IMR-90 (cell line): Measurements from ENCODE around the gene NTRK2. TPM values are rescaled to one million over a fixed set of nuclear protein-coding genes. Genes with fewer than 3 reads are reported as not detected.

Experiments used
- ATAC-seq: fragments of 200-7000 bp; cut with Tn5 transposase; 2 replicates; pipeline ENCODE4 v1.9.1; 2020; ENCODE audit warnings: low read depth, mild to moderate bottlenecking, moderate library complexity
- BruUV-seq: library from RNA; stranded (reverse); fragments of 400-500 nt; replicated peaks from 2 replicates; lab custom pipeline; 2021; lab: Mats Ljungman, UMichigan
- CTCF ChIA-PET: fragments of 300-600 bp; formaldehyde crosslinking; extraction: SDS; loops from one replicate; lab custom pipeline; 2021; ENCODE audit warnings: antibody characterized with exemption; lab: Yijun Ruan, JAX
- POLR2A ChIA-PET: fragments of 300-600 bp; sonication (Branson Sonifier 250); formaldehyde crosslinking; loops from one replicate; lab custom pipeline; 2022; ENCODE audit warnings: antibody characterized with exemption; ENCODE audit not compliant: unreplicated experiment; lab: Charles Lee
- DNase-seq: peaks from one replicate; pipeline ENCODE4 v3.0.0; 2013
- H2AFZ ChIP-seq: replicated peaks from 2 replicates; pipeline ENCODE3; 2013; ENCODE audit warnings: low read length, mild to moderate bottlenecking; ENCODE audit not compliant: poor library complexity
- H2AK5ac ChIP-seq: 2 replicates; pipeline ENCODE4 v1.6.1; 2013; ENCODE audit warnings: low read depth, low read length, inconsistent platforms
- H2AK9ac ChIP-seq: replicated peaks from 2 replicates; pipeline ENCODE3; 2013; ENCODE audit warnings: mild to moderate bottlenecking, low read depth, low read length, moderate library complexity; ENCODE audit not compliant: poor library complexity
- H2BK120ac ChIP-seq: 2 replicates; pipeline ENCODE4 v1.6.1; 2013; ENCODE audit warnings: low read depth, low read length, inconsistent platforms
- H2BK15ac ChIP-seq: 3 replicates; pipeline ENCODE4 v1.6.1; 2013; ENCODE audit warnings: low read depth, low read length, inconsistent platforms
- H2BK20ac ChIP-seq: 2 replicates; pipeline ENCODE4 v1.6.1; 2013; ENCODE audit warnings: low read depth, mild to moderate bottlenecking, inconsistent platforms, low read length, moderate library complexity
- H2BK5ac ChIP-seq: 2 replicates; pipeline ENCODE4 v1.6.1; 2013; ENCODE audit warnings: mild to moderate bottlenecking, low read depth, low read length, inconsistent platforms; ENCODE audit not compliant: poor library complexity, severe bottlenecking
- H3K14ac ChIP-seq: replicated peaks from 2 replicates; pipeline ENCODE4 v1.6.1; 2013; ENCODE audit warnings: low read depth, low read length, inconsistent platforms
- H3K18ac ChIP-seq: 2 replicates; pipeline ENCODE4 v1.6.1; 2013; ENCODE audit warnings: low read depth, low read length, control low read depth
- H3K23ac ChIP-seq: 2 replicates; pipeline ENCODE4 v1.6.1; 2013; ENCODE audit warnings: low read depth, low read length, inconsistent platforms
- H3K27ac ChIP-seq: 2 replicates; pipeline ENCODE4 v1.5.1; 2013; ENCODE audit warnings: mild to moderate bottlenecking, control low read depth, low read length; ENCODE audit not compliant: insufficient read depth
- H3K27me3 ChIP-seq: 2 replicates; pipeline ENCODE4 v1.6.1; 2013; ENCODE audit warnings: low read length; ENCODE audit not compliant: control insufficient read depth, insufficient read depth
- H3K36me3 ChIP-seq: 2 replicates; pipeline ENCODE4 v1.6.1; 2013; ENCODE audit warnings: low read length, mixed read lengths; ENCODE audit not compliant: control insufficient read depth, insufficient read depth
- H3K4ac ChIP-seq: 2 replicates; pipeline ENCODE4 v1.6.1; 2013; ENCODE audit warnings: low read depth, low read length, inconsistent platforms
- H3K4me1 ChIP-seq: 2 replicates; pipeline ENCODE4 v1.6.1; 2013; ENCODE audit warnings: low read length, mixed read lengths; ENCODE audit not compliant: control insufficient read depth, insufficient read depth
- H3K4me2 ChIP-seq: 2 replicates; pipeline ENCODE4 v1.6.1; 2013; ENCODE audit warnings: low read depth, mild to moderate bottlenecking, control low read depth, low read length, moderate library complexity
- H3K4me3 ChIP-seq: 2 replicates; pipeline ENCODE4 v1.5.1; 2013; ENCODE audit warnings: low read depth, mild to moderate bottlenecking, control low read depth, low read length, moderate library complexity; ENCODE audit not compliant: insufficient read depth
- H3K56ac ChIP-seq: 2 replicates; pipeline ENCODE4 v1.6.1; 2013; ENCODE audit warnings: low read length, inconsistent platforms; ENCODE audit not compliant: insufficient read depth; ENCODE audit errors: extremely low read depth
- H3K79me1 ChIP-seq, 2 experiments: 2 replicates each; pipeline ENCODE4 v1.6.1; 2013; ENCODE audit warnings: low read length in 2 of 2, inconsistent platforms in 1 of 2, low read depth in 1 of 2
- H3K9ac ChIP-seq: 2 replicates; pipeline ENCODE4 v1.6.1; 2013; ENCODE audit warnings: low read depth, low read length, control low read depth
- H3K9me1 ChIP-seq: 2 replicates; pipeline ENCODE4 v1.6.1; 2013; ENCODE audit warnings: low read length, inconsistent platforms; ENCODE audit not compliant: insufficient read depth
- H3K9me3 ChIP-seq: 2 replicates; pipeline ENCODE4 v1.6.1; 2013; ENCODE audit warnings: low read length; ENCODE audit not compliant: control insufficient read depth, insufficient read depth
- H4K20me1 ChIP-seq: 2 replicates; pipeline ENCODE4 v1.6.1; 2013; ENCODE audit warnings: low read length, inconsistent platforms; ENCODE audit not compliant: insufficient read depth
- H4K5ac ChIP-seq: 2 replicates; pipeline ENCODE4 v1.6.1; 2013; ENCODE audit warnings: mild to moderate bottlenecking, low read depth, low read length, control low read depth
- H4K8ac ChIP-seq, 2 experiments: 2 replicates each; pipeline ENCODE4 v1.6.1; 2013; ENCODE audit warnings: low read depth in 2 of 2, low read length in 2 of 2, control low read depth in 1 of 2, inconsistent platforms in 1 of 2
- H4K91ac ChIP-seq: 2 replicates; pipeline ENCODE4 v1.6.1; 2013; ENCODE audit warnings: low read depth, low read length, inconsistent platforms; ENCODE audit not compliant: insufficient read depth
- BHLHE40 ChIP-seq: fragments of 150-350 bp; IDR thresholded peaks from 2 replicates; pipeline ENCODE4 v1.6.1; 2016; ENCODE audit warnings: mild to moderate bottlenecking, low read depth, low read length
- CTCF ChIP-seq: conservative IDR thresholded peaks from 2 replicates; pipeline ENCODE4 v1.5.1; 2012; ENCODE audit warnings: mild to moderate bottlenecking, low read depth, low read length, improper control_type of control experiment
- ELK1 ChIP-seq: fragments of 150-350 bp; IDR thresholded peaks from 2 replicates; pipeline ENCODE4 v1.6.1; 2016; ENCODE audit warnings: low read depth, mild to moderate bottlenecking, low read length, moderate library complexity, borderline replicate concordance
- FOS ChIP-seq: fragments of 150-350 bp; IDR thresholded peaks from 2 replicates; pipeline ENCODE4 v1.6.1; 2016; ENCODE audit warnings: low read depth, low read length
- MAFK ChIP-seq: IDR thresholded peaks from 2 replicates; pipeline ENCODE4 v1.6.1; 2012; ENCODE audit warnings: low read depth, low read length, improper control_type of control experiment
- MXI1 ChIP-seq: IDR thresholded peaks from 2 replicates; pipeline ENCODE4 v1.6.1; 2012; ENCODE audit warnings: low read depth, mild to moderate bottlenecking, low read length, moderate library complexity, borderline replicate concordance
- NFE2L2 ChIP-seq: fragments of 150-350 bp; IDR thresholded peaks from 2 replicates; pipeline ENCODE4 v1.6.1; 2016; ENCODE audit warnings: low read depth, mild to moderate bottlenecking, low read length
- POLR2A ChIP-seq: IDR thresholded peaks from 2 replicates; pipeline ENCODE4 v1.6.1; 2012; ENCODE audit warnings: mild to moderate bottlenecking, low read depth, low read length
- RAD21 ChIP-seq: IDR thresholded peaks from 2 replicates; pipeline ENCODE4 v1.6.1; 2012; ENCODE audit warnings: low read length, improper control_type of control experiment
- RCOR1 ChIP-seq: IDR thresholded peaks from 2 replicates; pipeline ENCODE4 v1.6.1; 2012; ENCODE audit warnings: mild to moderate bottlenecking, low read length, improper control_type of control experiment; ENCODE audit not compliant: insufficient replicate concordance
- USF2 ChIP-seq: fragments of 150-350 bp; IDR thresholded peaks from 2 replicates; pipeline ENCODE4 v1.6.1; 2017; ENCODE audit warnings: mild to moderate bottlenecking, antibody characterized with exemption, low read length, low read depth
- WGBS, 2 experiments: methylation state at CpG; one replicate each; pipeline versions ENCODE4 v1.1.5 to v1.1.7; 2013; ENCODE audit warnings: missing lambda C conversion rate in 2 of 2; ENCODE audit not compliant: insufficient read length in 1 of 2; ENCODE audit errors: extremely low coverage in 2 of 2; 5-methylcytosine and 5-hydroxymethylcytosine counted together
- dilution Hi-C: fragments of 300-500 bp; cut with HindIII; formaldehyde crosslinking; loops from one replicate; pipeline ENCODE4 v1.14.3; 2018; ENCODE audit warnings: low sequenced_read_pairs; ENCODE audit not compliant: unreplicated experiment
- in situ Hi-C: fragments of 300-500 bp; cut with MboI; formaldehyde crosslinking; loops from 3 replicates; pipeline ENCODE4 v1.14.3; 2019; ENCODE audit warnings: low sequenced_read_pairs, inconsistent platforms, mixed read lengths
- intact Hi-C: fragments of 100-400 bp; cut with micrococcal nuclease; formaldehyde crosslinking; loops from 2 replicates; pipeline ENCODE4 v1.10.0; 2022
- polyA plus RNA-seq, 3 experiments: library from polyadenylated mRNA; depleted of rRNA; stranded (reverse); fragments of >200 nt; gene quantifications; 2 replicates each; pipeline ENCODE4 v1.2.3, GENCODE V29; 2012; ENCODE audit warnings: low replicate concordance in 1 of 3
- total RNA-seq: library from RNA; depleted of rRNA; stranded (reverse); fragments of >200 nt; gene quantifications from 2 replicates; pipeline ENCODE4 v1.2.3, GENCODE V29; 2012

NTRK2 gene
- total and polyA plus RNA-seq, 2 of the 4 experiments (the other 2 are of a cell fraction): under 0.01 to 0.02 TPM

GRCh38 chr9:84926793-84927192 is 257.3 kb downstream of the NTRK2 start:
- no CpG with 5 or more reads among the region's 3 CpGs for WGBS, 2 experiments
- H2BK5ac ChIP-seq: no peak overlapping the region
- H3K9me3 ChIP-seq: peaks cover 16% of the 10 kb centered on the region
- no peak overlapping the region for H4K5ac ChIP-seq
- no peak overlapping the region for H2BK20ac ChIP-seq
- no peak overlapping the region for H3K27ac ChIP-seq
- no peak overlapping the region for H3K4me3 ChIP-seq
- no peaks in the 10 kb centered on the region for H3K79me1 ChIP-seq
- H4K8ac ChIP-seq: no peak overlapping the region
- CTCF ChIA-PET: no interaction called here
- no peak overlapping the region for H2BK120ac ChIP-seq
- no peak for ATAC-seq
- H3K14ac ChIP-seq: no peak overlapping the region
- H2AFZ ChIP-seq: no peak overlapping the region
- intact Hi-C loops: no loop called here
- DNase-seq: no peak
- H2BK15ac ChIP-seq: no peak overlapping the region
- no peak overlapping the region for H3K56ac ChIP-seq
- POLR2A ChIA-PET: no interaction called here
- no peaks in the 10 kb centered on the region for H4K20me1 ChIP-seq
- H3K9me1 ChIP-seq: no peaks in the 10 kb centered on the region
- no peak overlapping the region for H2AK5ac ChIP-seq
- H3K4me2 ChIP-seq: no peak overlapping the region
- H3K27me3 ChIP-seq: no peaks in the 10 kb centered on the region
- H3K18ac ChIP-seq: no peak overlapping the region
- in situ Hi-C loops: no loop called here
- no peaks in the 10 kb centered on the region for H3K4me1 ChIP-seq
- BruUV-seq: no TSS peak
- no peaks in the 10 kb centered on the region for H3K36me3 ChIP-seq
- dilution Hi-C loops: no loop called here
- no peak overlapping the region for H3K9ac ChIP-seq
- H2AK9ac ChIP-seq: no peak overlapping the region
- TF ChIP-seq CTCF (no peak), MXI1 (no peak), ELK1 (no peak), USF2 (no peak), RCOR1 (no peak), FOS (no peak), POLR2A (no peak), MAFK (no peak), RAD21 (no peak), BHLHE40 (no peak), NFE2L2 (no peak)
- no peak overlapping the region for H3K4ac ChIP-seq
- no peak overlapping the region for H4K91ac ChIP-seq
- H3K23ac ChIP-seq: no peak overlapping the region
